ENCODE measurements around the gene PLCB1.
A peak's percentile ranks its signal among the peaks of the same experiment; 100 is the strongest.

Gene PLCB1

GRCh38 chr20:8549192-8549591, 417.1 kb downstream of the PLCB1 start:
- no peak for TF ChIP-seq CTCF (IDR thresholded peaks at IDR 0.05)
- H3K27me3 ChIP-seq = no peaks in the 10 kb centered on the region
- no peak overlapping the region for H3K4me3 ChIP-seq (ENCODE audit: low read depth in 1 of 2, low read length in 1 of 2)
- H3K36me3 ChIP-seq = no peaks in the 10 kb centered on the region
- H3K9me3 ChIP-seq = no peaks in the 10 kb centered on the region
- H3K27ac ChIP-seq = peak overlapping the region; percentile 87
- peaks cover 29 to 34% of the 10 kb centered on the region in 2 experiments for H3K4me1 ChIP-seq (ENCODE audit: control insufficient read depth in 1 of 2, insufficient read depth in 1 of 2, low read depth in 1 of 2, low read length in 1 of 2)

- H3K9me3 ChIP-seq = no peaks in the 10 kb centered on the region
- H3K27me3 ChIP-seq = no peaks in the 10 kb centered on the region
- H3K4me3 ChIP-seq (ENCODE audit: low read depth in 1 of 2, low read length in 1 of 2) = no peak overlapping the region
- no peaks in the 10 kb centered on the region for H3K36me3 ChIP-seq
- TF ChIP-seq CTCF (IDR thresholded peaks at IDR 0.05) = no peak
- H3K4me1 ChIP-seq (ENCODE audit: control insufficient read depth in 1 of 2, insufficient read depth in 1 of 2, low read depth in 1 of 2, low read length in 1 of 2) = no peaks in the 10 kb centered on the region
- H3K27ac ChIP-seq = no peak overlapping the region
Measured at GRCh38 chr20:8557711-8558110, 425.6 kb downstream of the PLCB1 start.

GRCh38 chr20:8562356-8562755, 430.3 kb downstream of the PLCB1 start:
- no peaks in the 10 kb centered on the region for H3K36me3 ChIP-seq
- no peak for TF ChIP-seq CTCF (IDR thresholded peaks at IDR 0.05)
- no peak overlapping the region for H3K27ac ChIP-seq
- no peaks in the 10 kb centered on the region for H3K4me1 ChIP-seq (ENCODE audit: control insufficient read depth in 1 of 2, insufficient read depth in 1 of 2, low read depth in 1 of 2, low read length in 1 of 2)
- no peaks in the 10 kb centered on the region for H3K27me3 ChIP-seq
- H3K9me3 ChIP-seq = no peaks in the 10 kb centered on the region
- H3K4me3 ChIP-seq (ENCODE audit: low read depth in 1 of 2, low read length in 1 of 2) = no peak overlapping the region

GRCh38 chr20:8568075-8568474, 436.0 kb downstream of the PLCB1 start:
- Histone ChIP-seq H3K36me3 (no peaks in the 10 kb centered on the region), H3K27me3 (no peaks in the 10 kb centered on the region), H3K9me3 (no peaks in the 10 kb centered on the region), H3K27ac (no peak overlapping the region), H3K4me3 (ENCODE audit: low read depth in 1 of 2, low read length in 1 of 2) (no peak overlapping the region), H3K4me1 (ENCODE audit: control insufficient read depth in 1 of 2, insufficient read depth in 1 of 2, low read depth in 1 of 2, low read length in 1 of 2) (no peaks in the 10 kb centered on the region)
- TF ChIP-seq CTCF (IDR thresholded peaks at IDR 0.05) = no peak

GRCh38 chr20:8569766-8570165, 437.7 kb downstream of the PLCB1 start:
- no peaks in the 10 kb centered on the region for H3K36me3 ChIP-seq
- H3K27me3 ChIP-seq = no peaks in the 10 kb centered on the region
- H3K4me1 ChIP-seq (ENCODE audit: control insufficient read depth in 1 of 2, insufficient read depth in 1 of 2, low read depth in 1 of 2, low read length in 1 of 2) = no peaks in the 10 kb centered on the region
- H3K27ac ChIP-seq = no peak overlapping the region
- H3K4me3 ChIP-seq (ENCODE audit: low read depth in 1 of 2, low read length in 1 of 2) = no peak overlapping the region
- H3K9me3 ChIP-seq = no peaks in the 10 kb centered on the region
- TF ChIP-seq CTCF (IDR thresholded peaks at IDR 0.05) = no peak

GRCh38 chr20:8571611-8572010, 439.5 kb downstream of the PLCB1 start:
- Histone ChIP-seq H3K27ac (no peak overlapping the region), H3K4me3 (ENCODE audit: low read depth in 1 of 2, low read length in 1 of 2) (no peak overlapping the region), H3K36me3 (no peaks in the 10 kb centered on the region), H3K4me1 (ENCODE audit: control insufficient read depth in 1 of 2, insufficient read depth in 1 of 2, low read depth in 1 of 2, low read length in 1 of 2) (no peaks in the 10 kb centered on the region), H3K9me3 (no peaks in the 10 kb centered on the region), H3K27me3 (no peaks in the 10 kb centered on the region)
- no peak for TF ChIP-seq CTCF (IDR thresholded peaks at IDR 0.05)

All from neutrophil (primary cell).